DMS114 treated with DMSO at 0.1 percent for 48 hours (cell line): Measurements from ENCODE around the gene ABCD1.

ENCODE experiments used
- DNase-seq: peaks from one replicate; lab custom pipeline; 2025; ENCODE audit not compliant: unreplicated experiment; lab: John Stamatoyannopoulos, UW

Gene ABCD1

DNA sequence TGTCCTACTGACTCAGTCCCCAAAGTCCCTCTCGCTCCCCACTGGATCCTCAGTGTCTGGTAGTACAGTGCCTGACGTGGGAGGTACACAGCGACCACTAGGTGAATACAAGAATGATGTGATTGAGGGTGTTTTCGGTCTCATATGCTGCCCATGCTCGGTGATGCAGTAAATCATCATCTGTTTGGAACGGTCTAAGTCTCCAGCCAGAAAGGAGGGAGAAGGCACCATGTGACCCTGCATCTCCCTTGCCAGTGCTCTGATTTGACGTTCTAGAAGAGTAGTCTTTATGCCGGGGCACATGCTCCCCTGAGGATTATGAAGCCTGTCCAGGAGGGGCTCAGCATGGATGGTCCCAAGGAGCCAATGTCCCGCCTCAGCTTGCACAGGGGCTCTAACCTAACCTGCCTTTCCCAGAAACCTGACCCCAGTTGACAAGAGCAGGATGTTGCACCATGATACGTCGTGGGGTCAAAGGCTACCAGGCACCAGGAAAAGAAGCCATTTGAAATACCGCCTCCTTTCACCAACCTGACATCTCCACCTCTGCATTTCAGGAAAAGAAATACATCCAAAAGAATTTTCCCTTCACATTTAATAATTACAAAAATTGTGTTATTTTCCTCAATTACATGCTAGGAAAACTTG, 25.6 kb downstream of the ABCD1 start:
- DNase-seq: no peak

DNA sequence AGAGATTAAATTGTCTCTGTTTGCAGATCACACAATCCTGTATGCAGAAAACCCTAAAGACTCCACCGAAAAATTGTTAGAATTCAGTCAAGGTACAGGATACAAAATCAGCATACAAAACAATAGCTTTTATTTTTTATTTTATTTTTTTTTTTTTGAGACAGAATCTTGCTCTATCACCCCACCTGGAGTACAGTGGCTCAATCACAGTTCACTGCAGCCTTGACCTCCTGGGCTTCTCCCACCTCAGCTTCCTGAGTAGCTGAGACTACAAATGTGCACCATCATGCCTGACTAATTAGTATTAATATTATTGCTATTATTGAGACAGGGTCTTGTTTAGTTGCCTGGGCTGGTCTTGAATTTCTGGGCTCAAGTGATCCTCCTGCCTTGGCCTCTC, 30.5 kb downstream of the ABCD1 start:
- DNase-seq: no peak

GRCh38 chrX:153761863-153762262, 37.2 kb downstream of the ABCD1 start:
- peak; percentile 1 for DNase-seq

- DNase-seq: no peak
Measured at GRCh38 chrX:153762626-153763173, 38.0 kb downstream of the ABCD1 start.

DNA sequence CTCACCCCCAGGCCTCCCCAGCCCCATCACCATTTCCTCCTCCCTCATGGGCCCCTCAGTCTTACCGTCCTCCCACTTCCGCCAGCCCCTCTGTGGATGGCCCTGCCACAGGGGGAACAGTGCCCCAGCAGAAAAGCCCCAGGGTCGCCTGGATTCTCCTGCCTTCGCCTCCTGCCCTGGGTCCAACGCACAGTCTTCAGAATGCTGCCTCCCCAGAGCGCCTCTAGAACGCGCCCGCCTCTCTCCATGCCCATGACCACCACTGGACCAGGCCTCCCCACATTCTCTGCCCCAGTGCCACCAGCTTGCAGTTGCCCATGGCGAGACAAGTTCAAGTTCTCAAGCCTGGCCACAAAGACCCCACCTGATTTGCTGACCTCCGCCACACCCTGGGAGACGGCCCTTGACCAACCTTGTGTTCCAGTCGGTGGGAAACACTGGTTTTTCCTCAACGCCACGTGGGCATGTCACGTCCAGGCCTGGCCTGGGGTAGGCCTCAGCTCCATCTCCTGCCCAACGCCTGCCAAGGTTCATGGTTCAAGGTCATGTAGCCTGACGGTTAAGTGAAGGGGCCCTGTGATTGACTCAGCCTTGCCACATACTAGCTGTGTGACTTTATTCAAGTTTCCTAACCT, 38.8 kb downstream of the ABCD1 start:
- DNase-seq: no peak

GRCh38 chrX:153763989-153764755, 39.5 kb downstream of the ABCD1 start, which contains the start of gene PLXNB3:
TSS of gene PLXNB3 (plus strand) at chrX:153764249. CDS start at chrX:153765536, 1,287 bp downstream.
- peak; percentile 5 for DNase-seq

DNA sequence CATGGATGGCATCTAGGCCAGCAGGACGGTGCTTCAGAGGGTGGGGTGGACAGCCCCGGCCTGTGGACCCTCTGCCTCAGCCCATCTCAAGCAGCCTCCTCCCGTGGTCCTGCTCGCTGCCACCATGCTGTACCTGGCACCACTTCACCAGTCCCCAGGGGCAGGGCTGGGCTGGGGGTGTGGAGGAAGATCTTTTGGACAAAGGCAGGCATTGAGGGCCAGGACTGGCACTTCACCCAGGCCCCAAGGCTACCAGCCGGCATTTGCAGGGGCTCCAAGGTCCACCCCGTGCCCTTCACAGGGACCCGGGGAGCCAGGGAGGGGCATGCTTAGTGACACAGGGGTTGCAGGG, 40.1 kb downstream of the ABCD1 start:
- no peak for DNase-seq

- DNase-seq: no peak
Measured at GRCh38 chrX:153765138-153766079, 40.8 kb downstream of the ABCD1 start.

- no peak for DNase-seq
Measured at GRCh38 chrX:153766098-153766817, 41.6 kb downstream of the ABCD1 start.

- no peak for DNase-seq
Measured at GRCh38 chrX:153766871-153767673, 42.4 kb downstream of the ABCD1 start.

- no peak for DNase-seq
Measured at GRCh38 chrX:153767674-153768055, 43.0 kb downstream of the ABCD1 start.

DNA sequence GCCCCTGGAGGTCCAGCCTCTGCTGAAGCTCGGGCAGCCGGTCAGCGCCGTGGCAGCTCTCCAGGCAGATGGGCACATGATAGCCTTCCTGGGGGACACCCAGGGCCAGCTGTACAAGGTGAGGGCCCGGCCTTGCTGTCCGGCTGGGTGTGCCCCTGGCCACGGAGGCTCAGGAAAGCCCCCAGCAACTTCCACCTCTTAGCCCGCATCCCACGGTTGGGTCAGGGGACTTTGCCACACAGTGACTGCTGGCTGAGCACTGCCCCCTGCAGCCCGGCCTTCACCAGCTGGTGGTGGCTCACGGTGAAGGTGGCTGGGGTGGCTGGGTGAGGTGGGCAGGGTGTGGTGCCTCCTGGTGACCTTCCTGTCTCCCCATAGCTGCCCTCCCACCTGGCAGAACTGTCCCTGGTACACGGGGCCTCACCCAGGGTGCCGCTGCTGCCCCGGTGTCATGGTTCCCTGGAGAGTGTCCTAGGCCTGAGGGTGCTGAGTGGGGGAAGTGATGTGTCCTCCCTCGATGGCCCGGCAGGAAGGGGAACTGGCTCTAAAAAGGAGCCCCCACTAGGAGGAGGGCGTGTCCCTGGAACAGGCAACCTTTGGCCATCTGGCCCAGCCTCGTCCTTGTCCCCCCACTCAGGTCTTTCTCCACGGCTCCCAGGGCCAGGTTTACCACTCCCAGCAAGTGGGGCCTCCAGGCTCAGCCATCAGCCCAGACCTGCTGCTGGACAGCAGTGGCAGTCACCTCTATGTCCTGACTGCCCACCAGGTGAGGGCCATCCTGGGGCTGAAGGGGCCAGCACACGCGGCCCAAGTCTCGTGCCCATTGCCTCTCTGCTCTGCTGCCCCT, 43.9 kb downstream of the ABCD1 start:
- no peak for DNase-seq

GRCh38 chrX:153769158-153769864, 44.7 kb downstream of the ABCD1 start:
- no peak for DNase-seq

DNA sequence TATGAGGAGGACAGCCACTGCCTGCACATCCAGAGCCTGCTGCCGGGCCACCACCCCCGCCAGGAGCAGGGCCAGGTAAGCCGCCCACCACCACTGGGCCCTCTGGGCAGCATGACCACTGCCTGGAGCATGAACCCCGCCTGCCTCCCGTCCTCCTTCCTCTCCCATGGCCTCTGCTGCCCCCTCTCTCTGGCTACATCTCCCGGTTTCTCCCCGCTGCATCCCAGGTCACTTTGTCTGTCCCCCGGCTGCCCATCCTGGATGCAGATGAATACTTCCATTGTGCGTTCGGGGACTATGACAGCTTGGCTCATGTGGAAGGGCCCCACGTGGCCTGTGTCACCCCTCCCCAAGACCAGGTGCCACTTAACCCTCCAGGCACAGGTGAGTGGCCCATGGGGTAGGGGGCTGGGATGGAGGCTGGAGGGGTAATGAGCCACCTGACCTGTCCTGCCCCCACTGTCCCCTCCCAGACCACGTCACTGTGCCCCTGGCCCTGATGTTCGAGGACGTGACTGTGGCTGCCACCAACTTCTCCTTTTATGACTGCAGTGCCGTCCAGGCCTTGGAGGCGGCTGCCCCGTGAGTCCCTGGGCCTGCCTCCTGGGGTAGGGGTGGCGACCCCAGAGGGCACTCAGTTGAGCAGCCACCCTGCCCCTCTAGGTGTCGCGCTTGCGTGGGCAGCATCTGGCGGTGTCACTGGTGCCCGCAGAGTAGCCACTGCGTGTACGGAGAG, 45.4 kb downstream of the ABCD1 start:
- DNase-seq: no peak

DNA sequence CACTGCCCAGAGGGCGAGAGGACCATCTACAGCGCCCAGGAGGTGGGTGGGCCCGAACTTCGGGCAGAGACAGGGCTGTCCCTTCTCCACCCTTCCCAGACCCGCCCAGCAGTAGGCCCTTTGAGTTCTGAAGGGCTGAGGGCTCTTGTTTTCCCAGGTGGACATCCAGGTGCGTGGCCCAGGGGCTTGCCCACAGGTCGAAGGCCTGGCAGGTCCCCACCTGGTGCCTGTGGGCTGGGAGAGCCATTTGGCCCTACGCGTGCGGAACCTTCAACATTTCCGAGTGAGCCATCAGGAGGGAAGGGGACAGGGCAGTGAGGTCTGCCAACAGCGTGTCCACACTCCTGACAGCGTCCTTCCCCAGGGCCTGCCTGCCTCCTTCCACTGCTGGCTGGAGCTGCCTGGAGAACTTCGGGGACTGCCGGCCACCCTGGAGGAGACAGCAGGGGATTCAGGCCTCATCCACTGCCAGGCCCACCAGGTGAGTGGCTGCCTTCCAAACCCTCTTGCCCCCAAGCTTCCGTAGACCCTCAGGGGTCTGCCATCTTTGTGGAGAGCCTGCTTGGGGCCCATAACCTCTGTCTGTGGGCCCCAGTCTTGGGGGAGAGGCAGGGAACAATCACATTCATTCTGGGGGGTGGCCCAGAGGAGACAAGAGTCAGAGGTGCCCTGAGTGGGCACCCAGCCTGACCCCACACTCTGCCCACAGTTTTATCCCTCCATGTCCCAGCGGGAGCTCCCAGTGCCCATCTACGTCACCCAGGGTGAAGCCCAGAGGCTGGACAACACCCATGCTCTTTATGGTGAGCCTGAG, 46.2 kb downstream of the ABCD1 start:
- no peak for DNase-seq
